GM06990 (cell line): ENCODE measurements around the gene XIRP1.

ENCODE experiments used
- DNase-seq: peaks from one replicate; pipeline ENCODE4 v3.0.0-alpha.2; 2011; ENCODE audit not compliant: insufficient read length; ENCODE audit errors: extremely low read depth
- H3K27me3 ChIP-seq: replicated peaks from 2 replicates; pipeline ENCODE4 v1.6.0; 2011; ENCODE audit warnings: low read length; ENCODE audit not compliant: control insufficient read depth, insufficient read depth
- H3K36me3 ChIP-seq: 2 replicates; pipeline ENCODE4 v1.5.1; 2011; ENCODE audit warnings: low read length; ENCODE audit not compliant: control insufficient read depth, insufficient read depth
- H3K4me3 ChIP-seq: replicated peaks from 2 replicates; pipeline ENCODE4 v1.5.1; 2011; ENCODE audit warnings: low read depth, mild to moderate bottlenecking, control low read depth, low read length
- CTCF ChIP-seq: IDR thresholded peaks from 2 replicates; pipeline ENCODE4 v1.5.1; 2011; ENCODE audit warnings: low read length, control low read depth, mild to moderate bottlenecking, inconsistent platforms; ENCODE audit not compliant: insufficient read depth, poor library complexity, severe bottlenecking

XIRP1 gene

GRCh38 chr3:39222462-39222861 is 30.1 kb upstream of the XIRP1 start:
- Histone ChIP-seq H3K36me3 (no peaks in the 10 kb centered on the region), H3K27me3 (no peaks in the 10 kb centered on the region), H3K4me3 (no peak overlapping the region)
- no peak for TF ChIP-seq CTCF
- no peak for DNase-seq

GRCh38 chr3:39221141-39221530 is 28.7 kb upstream of the XIRP1 start:
- Histone ChIP-seq H3K27me3 (no peaks in the 10 kb centered on the region), H3K4me3 (no peak overlapping the region), H3K36me3 (no peaks in the 10 kb centered on the region)
- no peak for DNase-seq
- TF ChIP-seq CTCF, result no peak

- no peak for DNase-seq
- Histone ChIP-seq H3K27me3 (no peaks in the 10 kb centered on the region), H3K4me3 (no peak overlapping the region)
Observed at GRCh38 chr3:39220407-39221140, 28.2 kb upstream of the XIRP1 start.

GRCh38 chr3:39219702-39220101 is 27.3 kb upstream of the XIRP1 start:
- no peak for TF ChIP-seq CTCF
- no peaks in the 10 kb centered on the region for H3K36me3 ChIP-seq
- no peak for DNase-seq

More at GRCh38 chr3:39220407-39221140, 28.2 kb upstream of the XIRP1 start:
- TF ChIP-seq CTCF, result no peak
- no peaks in the 10 kb centered on the region for H3K36me3 ChIP-seq

GRCh38 chr3:39216176-39216790 is 23.9 kb upstream of the XIRP1 start:
- Histone ChIP-seq H3K36me3 (no peaks in the 10 kb centered on the region), H3K27me3 (no peaks in the 10 kb centered on the region), H3K4me3 (no peak overlapping the region)
- no peak for TF ChIP-seq CTCF
- DNase-seq, result peak; percentile 43

More at GRCh38 chr3:39219702-39220101, 27.3 kb upstream of the XIRP1 start:
- Histone ChIP-seq H3K4me3 (no peak overlapping the region), H3K27me3 (no peaks in the 10 kb centered on the region)
